NCI-H2081 (cell line): ENCODE results near the gene MSMP.

ENCODE experiments used
- DNase-seq, 2 experiments: peaks; one replicate each; lab custom pipeline; 2025; lab: John Stamatoyannopoulos, UW

Gene MSMP

DNA sequence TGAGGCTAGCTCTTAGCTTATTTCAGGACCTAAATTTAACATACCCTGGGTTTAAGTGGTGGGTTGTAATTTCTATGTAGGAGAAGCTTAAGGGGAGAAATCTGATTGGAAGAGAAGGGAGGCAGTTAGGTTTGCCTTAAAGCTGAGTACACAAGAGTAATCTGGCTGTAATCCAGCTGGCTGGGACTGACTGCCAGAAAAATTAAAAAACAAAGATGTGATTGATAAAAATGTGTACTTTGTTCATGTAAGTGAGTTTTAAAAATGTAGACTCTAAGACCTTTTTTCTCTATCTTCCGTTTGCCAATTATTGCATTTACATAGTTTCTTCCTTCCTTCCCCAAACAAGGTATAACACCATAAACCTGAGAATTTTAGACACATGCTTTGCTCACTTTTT, 17.5 kb upstream of the MSMP start:
- peak; percentile 87 to 97 for DNase-seq

DNA sequence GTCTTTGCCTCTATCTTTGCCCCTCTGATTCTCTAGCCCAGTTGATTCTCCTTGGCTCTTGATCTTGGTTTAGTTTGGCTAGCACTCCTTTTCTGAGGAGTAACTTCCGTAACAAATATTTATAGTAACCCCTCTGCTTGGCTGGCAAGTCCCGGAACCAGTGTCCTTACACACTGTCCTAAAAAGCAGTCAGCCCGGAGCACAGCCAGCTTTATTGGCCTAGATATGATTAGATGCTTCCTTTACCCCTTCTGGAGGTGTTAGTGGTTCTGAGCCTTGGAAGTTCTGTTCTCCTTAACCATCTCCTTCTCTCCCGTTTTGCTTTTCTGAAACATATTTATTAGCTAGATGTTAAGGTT, 17.0 kb upstream of the MSMP start:
- peak in 1 of 2 experiments; percentile 62 for DNase-seq

DNA sequence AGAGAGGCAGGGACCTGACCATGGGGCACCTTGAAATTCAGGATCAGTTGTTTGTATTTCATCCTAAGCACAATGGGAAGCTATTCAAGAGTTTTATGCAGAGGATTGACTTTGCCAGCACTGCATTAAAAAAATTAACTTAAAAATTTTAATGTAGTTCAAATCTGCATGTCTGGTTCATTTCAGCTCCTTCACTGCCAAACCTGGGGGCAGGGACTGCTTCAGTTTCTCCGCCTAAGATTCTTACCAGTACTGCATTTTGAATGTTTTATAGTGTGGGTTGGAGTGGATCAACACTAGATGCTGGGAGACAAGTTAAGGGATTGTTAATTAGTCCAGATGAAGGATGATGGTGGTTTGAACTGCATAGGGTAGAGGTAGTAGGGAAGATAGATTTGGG, 15.7 kb upstream of the MSMP start:
- no peak for DNase-seq

DNA sequence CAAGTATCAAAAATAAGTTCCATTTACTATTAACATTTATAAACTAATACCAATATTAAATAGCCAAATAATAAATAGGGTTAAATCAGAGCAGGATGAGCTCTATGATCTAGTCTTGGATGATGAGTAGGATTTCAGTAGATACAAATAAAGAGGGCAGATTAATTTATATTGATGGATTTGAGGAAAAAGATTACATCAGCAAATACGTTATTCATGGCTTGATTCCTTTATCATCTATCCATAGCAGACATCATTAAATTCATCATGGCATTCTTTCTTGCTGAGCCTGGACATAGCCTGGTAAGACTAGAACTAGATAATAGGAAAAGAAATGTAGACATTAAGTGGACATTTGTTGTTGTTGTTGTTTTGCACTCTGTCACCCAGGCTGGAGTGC, 13.4 kb upstream of the MSMP start:
- no peak for DNase-seq

DNA sequence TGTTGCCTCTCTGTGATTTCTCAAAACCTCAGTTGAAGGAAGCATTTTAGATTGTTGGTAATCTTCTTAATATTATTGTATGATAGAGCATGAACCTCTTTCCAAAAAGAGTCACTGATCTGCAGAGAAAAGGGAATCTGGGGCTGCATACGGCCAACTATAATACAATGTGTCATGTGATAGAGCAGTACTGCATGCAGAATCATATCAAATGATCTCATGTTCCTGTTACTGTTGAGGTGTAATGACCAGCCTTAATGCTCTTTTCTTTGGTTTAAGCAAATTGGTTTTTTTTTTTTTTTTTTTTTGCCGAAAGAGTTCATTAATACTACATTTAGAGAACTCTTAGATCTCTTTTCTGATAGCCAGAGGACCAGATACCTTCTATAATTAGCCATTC, 12.9 kb upstream of the MSMP start:
- DNase-seq: no peak

DNA sequence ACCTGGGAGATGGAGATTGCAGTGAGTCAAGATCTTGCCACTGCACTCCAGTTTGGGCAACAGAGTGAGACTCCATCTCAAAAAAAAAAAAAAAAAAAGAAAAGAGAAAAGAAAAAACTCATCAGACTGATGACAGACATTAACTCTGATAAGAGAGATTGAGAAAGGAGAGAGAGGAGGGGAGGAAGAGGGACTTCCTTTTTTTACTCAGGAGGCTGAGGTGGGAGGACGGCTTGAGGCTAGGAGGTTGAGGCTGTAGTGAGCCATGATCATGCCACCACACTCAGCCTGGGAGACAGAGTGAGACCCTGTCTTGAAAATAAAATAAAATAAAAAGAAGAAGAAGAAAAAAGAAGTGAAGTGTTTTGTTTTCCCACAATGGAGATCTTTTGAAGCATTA, 9.7 kb upstream of the MSMP start:
- DNase-seq: no peak

DNA sequence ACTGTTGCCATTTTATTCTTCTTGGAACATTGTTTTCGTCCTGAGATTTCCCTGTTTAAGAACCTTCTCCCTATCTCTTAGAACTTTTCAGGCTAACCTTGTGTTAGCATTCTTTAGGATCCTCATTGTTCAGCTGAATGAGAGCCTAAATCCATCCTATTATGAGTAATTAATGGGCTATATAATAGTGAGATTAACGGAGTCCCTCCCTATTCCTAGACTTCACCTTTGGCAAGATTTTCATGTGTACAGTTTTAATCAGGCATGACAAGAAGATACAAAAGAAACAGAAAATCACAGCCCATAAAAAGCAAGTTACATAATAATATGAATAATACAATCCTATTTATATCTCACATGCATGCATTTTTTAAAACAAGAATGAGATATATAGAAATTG, 9.1 kb upstream of the MSMP start:
- DNase-seq: no peak

DNA sequence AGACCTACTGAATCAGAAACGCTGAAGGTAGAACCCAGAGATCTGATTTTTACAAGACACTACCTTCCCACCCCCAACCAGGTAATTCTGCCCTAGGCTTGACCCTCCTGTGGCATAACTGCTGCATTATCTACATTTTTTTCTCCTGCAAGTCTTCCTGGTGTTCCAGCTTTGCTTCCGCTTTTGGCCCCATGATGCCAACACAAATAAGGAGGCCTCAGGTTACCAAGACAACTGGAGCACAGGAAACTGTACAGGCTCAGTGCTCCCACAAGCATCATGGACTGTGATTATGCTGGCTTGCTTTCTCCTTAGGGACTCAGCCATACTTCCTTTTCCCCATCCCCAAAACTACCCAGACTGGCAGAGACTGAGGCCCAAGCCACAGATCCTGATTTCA, 6.6 kb upstream of the MSMP start:
- DNase-seq: peak; percentile 67 to 94

DNA sequence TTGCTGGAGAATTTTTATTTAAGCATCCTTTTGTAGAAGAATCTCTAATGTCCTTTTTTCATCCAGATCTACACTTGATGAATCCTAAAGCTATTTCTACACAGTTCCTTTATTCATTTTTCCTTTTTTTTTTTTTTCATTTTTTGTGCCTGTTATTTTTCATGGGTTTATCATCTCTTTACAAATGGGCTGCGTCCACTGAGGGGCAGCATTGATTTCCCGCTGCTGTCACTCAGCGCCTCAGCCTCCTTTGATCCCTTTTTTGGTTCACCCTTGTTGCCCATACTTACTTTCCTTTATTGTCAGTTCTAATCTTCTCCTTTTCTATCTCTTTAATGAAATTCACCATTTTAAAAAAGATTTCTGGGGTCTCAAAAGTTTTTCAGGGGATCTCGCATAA, 5.7 kb upstream of the MSMP start:
- no peak for DNase-seq

DNA sequence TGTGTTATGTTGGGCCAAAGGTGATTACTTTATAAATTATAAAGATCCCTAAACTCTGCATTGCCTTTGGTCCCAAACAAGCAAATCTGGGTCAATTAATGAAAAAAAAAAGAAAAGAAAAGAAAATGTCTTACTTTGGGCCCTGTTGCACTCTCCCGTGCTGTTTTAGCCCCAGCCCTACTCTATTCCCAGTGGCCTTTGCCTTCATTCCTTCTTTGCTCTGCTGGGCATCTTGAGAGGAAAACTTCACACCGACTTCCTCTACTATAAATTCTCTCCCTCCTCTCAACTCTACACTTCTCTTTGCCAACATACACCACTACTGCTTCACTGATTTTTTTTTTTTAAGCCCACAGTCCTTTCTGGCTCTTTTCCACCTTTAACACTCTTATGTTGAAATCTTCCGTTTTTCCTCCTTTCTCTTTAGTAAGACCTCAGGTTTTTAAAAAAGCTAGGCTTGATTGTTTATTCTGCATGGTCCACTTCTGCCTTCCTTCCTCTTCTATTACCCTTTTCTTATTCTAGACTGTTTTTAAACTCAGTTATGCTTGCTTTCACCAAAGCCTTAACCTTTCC, 4.5 kb upstream of the MSMP start:
- no peak for DNase-seq

DNA sequence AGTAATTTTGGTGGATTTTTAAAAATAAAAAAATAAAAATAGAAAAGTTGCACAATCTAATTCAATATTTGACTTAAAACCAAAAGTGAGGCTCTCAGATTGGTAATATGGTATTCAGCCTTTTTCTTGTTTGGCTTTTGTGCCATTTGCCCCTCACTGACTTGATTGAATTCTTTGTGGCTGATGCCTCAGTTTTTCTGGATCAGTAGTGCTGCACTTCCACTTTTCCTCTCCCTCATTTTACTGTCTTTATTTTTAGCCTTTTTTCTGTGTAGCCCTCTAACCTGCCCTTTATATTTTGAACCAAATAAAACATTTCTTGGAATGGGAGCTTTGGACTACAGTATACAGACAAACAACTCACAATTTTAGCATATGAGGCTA, 3.8 kb upstream of the MSMP start:
- no peak for DNase-seq

DNA sequence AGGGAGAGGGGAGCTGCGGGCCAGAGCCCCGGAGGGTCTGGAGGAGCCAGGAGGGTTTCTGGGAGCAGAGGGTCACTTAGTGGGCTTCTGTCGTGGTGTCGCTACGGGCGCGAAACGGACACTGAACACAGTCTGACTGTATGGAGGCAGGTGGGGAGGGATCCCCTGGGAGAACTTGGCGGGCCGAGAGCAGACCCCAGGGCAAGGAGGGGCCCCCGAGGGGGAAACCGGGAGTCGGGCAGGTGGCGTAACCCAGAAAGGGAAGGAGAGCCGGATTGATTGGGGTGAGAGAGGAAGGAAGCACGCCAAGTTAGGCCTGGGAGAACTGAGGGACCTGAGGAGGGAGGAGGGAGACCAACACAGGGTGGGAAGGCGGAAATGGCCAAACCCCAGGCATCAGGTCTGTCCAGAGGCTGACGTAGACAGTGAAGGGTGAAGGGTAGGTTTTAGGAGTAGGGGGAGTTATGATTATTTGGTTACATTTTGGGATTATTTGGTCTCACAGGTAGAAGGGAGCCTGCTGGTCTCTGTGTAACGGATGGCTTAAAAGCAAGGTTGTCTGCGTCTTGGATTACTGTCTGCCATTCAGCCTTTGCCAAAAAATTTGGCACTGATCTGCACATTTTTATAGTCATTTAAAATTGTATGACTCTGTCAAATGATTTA, 3.3 kb upstream of the MSMP start:
- peak; percentile 73 to 79 for DNase-seq

DNA sequence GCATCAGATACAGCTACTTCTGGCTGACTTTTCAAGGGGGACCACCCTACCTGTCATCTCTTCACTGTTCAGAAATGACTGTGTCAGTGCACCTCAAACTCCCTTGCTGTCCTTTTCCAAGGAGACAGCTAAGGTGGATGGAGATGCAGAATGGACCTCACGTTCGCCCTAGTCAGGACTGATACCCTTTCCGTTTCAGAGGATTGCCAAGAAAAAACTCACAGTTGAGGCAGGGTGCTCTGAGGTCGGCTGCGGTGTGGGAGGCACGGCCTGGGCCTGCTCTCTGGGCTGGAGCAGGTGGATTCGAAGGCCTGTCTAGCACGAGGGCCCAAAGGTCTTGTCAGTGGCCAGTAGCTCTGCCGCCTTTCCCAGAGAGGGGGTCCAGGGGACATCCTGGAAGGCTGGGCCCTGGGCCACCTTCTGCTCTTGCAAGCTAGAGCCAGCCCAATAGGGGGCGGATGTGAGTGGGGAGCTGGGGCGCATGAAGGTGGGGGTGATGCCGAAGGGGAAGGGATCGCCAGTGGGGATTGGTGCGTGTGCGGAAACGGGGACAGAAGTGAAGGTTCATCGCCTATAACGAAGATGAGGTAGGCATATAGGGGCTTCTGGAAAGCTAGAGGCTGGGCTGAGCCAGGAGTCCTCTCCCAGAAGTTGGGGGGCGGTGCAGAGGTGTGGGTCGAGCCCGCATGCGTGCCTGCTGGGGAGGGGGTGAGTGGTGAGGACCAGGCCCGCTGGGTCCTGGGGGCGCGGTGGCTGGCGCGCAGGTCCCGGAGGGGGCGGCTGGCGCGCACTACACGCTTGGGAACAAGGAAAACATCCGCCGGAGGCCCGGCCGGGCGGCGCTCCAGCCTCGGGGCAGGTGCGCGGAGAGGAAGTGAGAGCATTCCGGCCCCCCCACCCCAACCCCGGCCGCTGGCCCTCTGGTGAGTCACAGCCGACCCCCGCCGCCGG, 2.5 kb upstream of the MSMP start:
- peak; percentile 82 to 91 for DNase-seq

DNA sequence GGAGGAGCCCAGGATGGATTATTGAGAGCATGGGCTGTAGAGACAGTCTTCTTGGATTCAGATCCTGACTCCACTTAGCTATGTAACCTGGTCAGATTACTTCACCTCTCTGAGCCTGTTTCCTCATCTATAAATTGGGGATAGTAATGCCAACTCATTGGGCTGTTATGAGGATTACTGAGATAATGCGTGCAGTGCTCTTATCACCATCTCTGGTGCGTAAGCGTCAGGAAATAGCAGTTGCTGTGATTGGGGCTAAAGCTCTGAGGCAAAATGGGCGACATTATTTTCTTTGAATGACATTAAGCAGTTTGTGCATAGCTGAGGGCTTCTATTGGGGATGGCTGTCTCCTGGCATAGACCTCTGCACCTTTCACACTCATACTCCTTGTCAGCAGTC, 995 bp upstream of the MSMP start:
- no peak for DNase-seq

DNA sequence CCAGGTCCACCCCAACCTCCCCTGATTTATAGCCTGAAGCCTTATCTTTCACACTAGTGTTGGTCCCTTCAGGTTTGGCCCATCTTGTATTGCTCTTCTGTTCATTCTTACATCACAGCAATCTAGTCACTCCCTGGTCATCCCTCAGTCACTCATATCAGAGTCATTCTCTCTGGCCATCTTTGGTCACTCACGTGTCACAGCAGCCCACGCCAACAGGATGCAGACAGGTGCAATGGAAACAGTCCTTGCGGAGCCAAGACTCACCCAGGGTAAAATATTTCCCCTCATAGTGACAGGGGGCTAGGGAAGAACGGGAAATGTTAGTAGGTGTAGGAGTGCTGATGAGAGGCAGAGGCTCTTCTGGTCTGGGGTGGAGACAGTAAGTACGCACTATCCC, 610 bp downstream of the MSMP start:
- DNase-seq: no peak

DNA sequence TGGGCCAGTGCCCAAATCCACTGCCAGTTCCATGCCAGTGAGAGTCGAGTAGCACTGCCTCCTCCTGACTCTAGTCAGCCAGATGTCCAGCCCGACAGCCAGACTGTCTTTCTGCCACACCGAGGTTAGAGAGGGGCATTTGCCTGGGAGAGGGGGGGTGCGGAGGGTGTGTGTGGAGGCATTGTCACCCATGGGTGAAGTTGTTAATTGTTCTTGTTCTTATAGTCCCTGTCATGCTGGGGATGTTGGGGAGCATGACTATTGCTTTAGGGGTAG, 3.9 kb downstream of the MSMP start:
- DNase-seq: no peak

DNA sequence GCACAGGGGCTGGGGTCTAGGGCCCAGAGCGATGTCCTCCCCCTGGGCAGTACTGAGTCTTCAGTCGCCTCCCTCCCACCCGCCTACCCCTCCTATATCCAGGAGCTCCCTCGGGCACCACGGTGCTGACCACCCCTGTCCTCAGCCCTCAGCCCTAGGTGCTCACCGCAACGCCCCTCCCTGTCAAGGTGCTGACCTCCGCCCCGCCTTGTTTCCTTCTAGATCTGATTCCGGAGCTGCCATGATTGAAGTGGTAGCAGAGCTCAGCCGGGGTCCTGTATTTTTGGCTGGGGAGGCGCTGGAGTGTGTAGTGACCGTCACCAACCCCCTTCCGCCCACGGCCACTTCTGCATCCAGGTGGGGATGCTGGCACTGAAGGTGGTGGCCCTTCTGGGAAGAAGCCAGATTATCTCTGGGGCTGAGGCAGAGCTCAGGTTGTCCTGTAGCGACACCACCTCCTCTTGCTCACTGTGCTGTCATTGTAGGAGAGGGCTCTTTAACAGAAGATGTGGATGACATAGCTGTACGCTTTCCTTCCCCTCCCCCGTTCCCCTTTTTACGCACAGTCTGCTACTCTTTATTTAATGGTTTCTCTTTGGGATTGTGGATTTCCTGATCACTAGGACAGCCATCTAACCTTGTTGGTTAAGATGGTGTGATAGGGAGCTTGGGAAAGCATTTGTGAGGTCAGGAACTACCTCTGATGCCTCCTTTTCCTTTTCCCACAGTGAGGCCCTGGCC, 4.4 kb downstream of the MSMP start:
- DNase-seq: peak in 1 of 2 experiments; percentile 17

DNA sequence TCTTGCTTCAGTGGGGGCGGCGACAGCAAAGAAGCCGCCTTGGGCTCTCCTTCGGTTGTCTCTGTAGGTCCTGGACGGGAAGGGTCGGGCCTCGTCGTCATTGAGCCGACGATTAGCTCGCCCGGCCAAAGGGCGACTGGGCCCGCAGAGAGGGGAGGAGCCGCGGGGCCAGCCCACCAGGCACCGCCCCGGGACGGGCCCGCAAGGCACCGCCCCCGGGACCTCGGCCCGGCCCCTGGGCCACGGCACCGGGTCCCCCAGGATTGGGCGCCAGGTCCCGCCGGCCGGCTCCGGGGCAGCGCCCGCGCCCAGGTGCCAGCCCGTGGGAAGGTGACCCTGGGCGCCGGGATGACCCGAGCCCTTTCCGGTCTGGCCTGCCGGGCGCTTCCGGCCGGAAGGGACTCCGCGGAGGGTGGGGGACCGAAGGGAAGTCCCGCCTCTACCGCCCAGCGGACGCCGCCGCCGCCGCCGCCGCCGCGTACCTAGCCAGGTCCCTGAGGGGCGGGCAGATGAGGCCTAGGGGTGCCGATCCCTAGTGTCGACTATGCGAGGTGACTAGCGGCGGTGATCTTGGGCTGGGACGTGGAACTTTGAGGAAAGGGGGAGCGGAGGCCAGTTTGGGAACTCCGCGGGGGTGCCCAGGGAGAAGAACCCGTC, 5.1 kb downstream of the MSMP start, which contains the start of the genes GBA2 and RGP1:
Gene GBA2 (minus strand): TSS at position 371 of the 657 bp plus-strand sequence. CDS start 524 bp downstream, outside the sequence.
Gene RGP1 (plus strand): TSS at position 430 of the 657 bp plus-strand sequence. CDS start 469 bp downstream, outside the sequence.
- peak; percentile 76 to 87 for DNase-seq

DNA sequence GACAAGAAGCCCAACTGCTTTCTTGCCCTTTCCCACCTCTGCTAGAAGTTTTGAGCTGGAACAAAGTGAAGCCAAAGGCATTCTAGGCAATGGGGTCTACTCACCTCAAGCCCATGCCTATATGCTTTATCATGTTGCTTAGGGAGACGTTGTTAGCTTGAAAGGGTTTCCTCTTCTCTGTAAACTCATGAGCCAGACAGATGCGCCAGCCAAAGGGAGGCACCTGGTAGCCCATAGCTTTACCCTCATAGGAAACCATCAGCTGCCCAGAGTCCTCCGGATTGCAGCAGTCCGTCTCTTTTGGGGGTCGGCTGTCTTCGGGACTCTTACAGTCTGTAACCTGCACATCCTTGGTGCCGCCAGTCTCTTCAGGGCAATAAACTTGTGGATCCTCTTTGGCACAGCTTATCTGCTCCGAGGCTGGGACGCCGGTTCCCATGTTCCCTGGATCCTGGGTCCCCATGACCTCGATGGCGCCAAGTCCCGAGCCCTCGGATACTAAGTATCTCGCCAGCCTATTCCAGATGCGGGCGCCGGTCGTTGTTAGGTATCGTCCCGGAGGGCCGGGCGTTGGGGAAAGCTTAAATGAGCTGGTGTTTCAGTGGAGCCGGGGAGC, 5.7 kb downstream of the MSMP start:
- DNase-seq: no peak

DNA sequence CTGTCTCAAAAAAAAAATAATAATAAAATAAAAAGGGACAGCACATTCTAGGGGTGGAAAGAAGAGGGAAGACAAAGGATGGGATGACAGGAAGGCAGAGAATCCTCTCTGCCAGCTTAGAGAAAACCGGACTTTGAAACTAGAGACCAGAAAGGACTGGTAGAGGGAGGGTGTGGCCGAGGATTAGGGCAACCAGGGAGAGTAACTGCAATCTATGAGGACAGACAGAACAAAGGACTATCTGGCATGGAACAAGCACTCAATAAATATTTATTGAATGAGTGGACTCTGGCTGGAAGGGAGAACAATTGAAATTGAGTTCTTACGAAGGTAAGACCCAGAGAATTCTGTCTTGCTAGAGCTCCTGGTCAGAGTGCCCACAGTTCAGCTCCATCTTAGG, 7.5 kb downstream of the MSMP start:
- no peak for DNase-seq

DNA sequence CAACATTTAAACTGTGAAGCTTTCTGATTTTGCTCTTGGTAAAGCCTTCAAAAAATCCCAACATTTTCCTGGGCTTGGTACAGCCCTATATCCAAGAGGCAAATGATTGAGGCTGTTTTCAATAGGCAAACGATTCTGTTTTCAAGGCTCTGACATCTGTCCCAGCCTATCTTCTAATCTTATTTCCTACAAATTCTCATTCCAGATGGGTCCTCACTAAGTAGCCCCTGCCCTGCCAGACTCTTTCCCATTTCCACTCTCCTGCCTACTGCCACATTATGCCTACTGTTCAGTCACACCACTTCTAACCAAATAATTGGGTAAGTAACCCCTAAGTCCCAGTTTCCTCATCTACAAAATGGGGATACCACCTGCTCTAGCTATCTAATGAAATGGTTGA, 8.5 kb downstream of the MSMP start:
- DNase-seq: no peak
